ENCODE results near the gene PPP1CA. TPM values are rescaled to one million over a fixed set of nuclear protein-coding genes. Genes with fewer than 3 reads are reported as not detected.

Gene PPP1CA
- total and polyA plus RNA-seq, 8 donors: 49.0 to 72.8 (median 62.9) TPM

- 1% methylated on average over 64 to 97 of the region's 97 CpGs for WGBS, 2 donors
- no peaks in the 10 kb centered on the region for H3K27me3 ChIP-seq
- no peaks in the 10 kb centered on the region for H3K9me3 ChIP-seq
- intact Hi-C loops (cut with DNase I): no loop called here
- H3K27ac ChIP-seq: peak overlapping the region; percentile 88 to 95 (median 93)
- H3K4me1 ChIP-seq: peaks cover 0 to 13% (median 11%) of the 10 kb centered on the region in 3 donors
- DNase-seq (peak; percentile 95 to 100 (median 100)), FAIRE-seq (no peak), ATAC-seq (peak; percentile 91 to 97 (median 94))
- no peak for TF ChIP-seq CTCF (IDR thresholded peaks at IDR 0.05)
- peak overlapping the region; percentile 44 to 88 (median 68) for H3K4me3 ChIP-seq
- H3K36me3 ChIP-seq: no peaks in the 10 kb centered on the region
These were observed 19.2 kb upstream of the PPP1CA start for GRCh38 chr11:67420646-67421429.

- Histone ChIP-seq H3K9me3 (no peaks in the 10 kb centered on the region), H3K27me3 (no peaks in the 10 kb centered on the region), H3K4me3 (peak overlapping the region; percentile 44 to 88 (median 68)), H3K36me3 (no peaks in the 10 kb centered on the region), H3K4me1 (peaks cover 0 to 13% (median 11%) of the 10 kb centered on the region in 3 donors), H3K27ac (peak overlapping the region; percentile 88 to 95 (median 93))
- WGBS, 2 donors: 24 to 33% methylated on average over 13 to 15 of the region's 15 CpGs
- ATAC-seq: no peak
- no peak for TF ChIP-seq CTCF (IDR thresholded peaks at IDR 0.05)
- intact Hi-C loops (cut with DNase I): no loop called here
- no peak for FAIRE-seq
- DNase-seq: peak in 1 of 6 donors; percentile 69
These were observed 18.5 kb upstream of the PPP1CA start for GRCh38 chr11:67420147-67420645.

- Histone ChIP-seq H3K4me1 (peaks cover 0 to 14% (median 13%) of the 10 kb centered on the region in 3 donors), H3K9me3 (no peaks in the 10 kb centered on the region), H3K4me3 (peak overlapping the region in 1 of 4 donors; percentile 66), H3K27ac (peak overlapping the region in 1 of 4 donors; percentile 95), H3K27me3 (no peaks in the 10 kb centered on the region), H3K36me3 (no peaks in the 10 kb centered on the region)
- DNase-seq (peak in 2 of 6 donors; percentile 47 to 85), ATAC-seq (no peak), FAIRE-seq (no peak)
- no peak for TF ChIP-seq CTCF (IDR thresholded peaks at IDR 0.05)
- intact Hi-C loops (cut with DNase I): loop anchor here in 1 of 3 donors (10.0 kb wide), 1 partner anchor 85 kb away; the partner anchor contains the start of genes CDK2AP2 and PITPNM1
- WGBS, 2 donors: 82 to 87% methylated on average over 21 of the region's 21 CpGs
These were observed 17.8 kb upstream of the PPP1CA start for GRCh38 chr11:67419325-67420049.

GRCh38 chr11:67418476-67419281 lies 17.0 kb upstream of the PPP1CA start:
- no peaks in the 10 kb centered on the region for H3K9me3 ChIP-seq
- H3K4me1 ChIP-seq: peaks cover 0 to 14% (median 13%) of the 10 kb centered on the region in 3 donors
- no peaks in the 10 kb centered on the region for H3K27me3 ChIP-seq
- H3K4me3 ChIP-seq: no peak overlapping the region
- intact Hi-C loops (cut with DNase I): loop anchor here in 1 of 3 donors (10.0 kb wide), 1 partner anchor 86 kb away; the partner anchor contains the start of genes CDK2AP2 and PITPNM1
- no peak overlapping the region for H3K27ac ChIP-seq
- WGBS, 2 donors: 42 to 50% methylated on average over 26 of the region's 26 CpGs
- peak in 5 of 6 donors; percentile 47 to 90 (median 73) for DNase-seq
- TF ChIP-seq CTCF (IDR thresholded peaks at IDR 0.05): no peak
- H3K36me3 ChIP-seq: no peaks in the 10 kb centered on the region
- ATAC-seq: peak; percentile 6 to 22 (median 8)
- FAIRE-seq: no peak

All from pancreas (tissue), 10 donors.